Astrocyte (in vitro differentiated cells and primary cell): ENCODE results near the gene HMGCLL1.

Source experiments
- EZH2 ChIP-seq: IDR thresholded peaks from 2 replicates; pipeline ENCODE4 v1.6.1; 2012; ENCODE audit warnings: mild to moderate bottlenecking, low read length, inconsistent platforms; ENCODE audit not compliant: insufficient read depth
- TF ChIP-seq, protein P1 (sequence below): IDR thresholded peaks from 2 replicates; pipeline ENCODE4 v1.5.1; 2011; ENCODE audit warnings: low read depth, mild to moderate bottlenecking, inconsistent platforms, low read length, moderate library complexity; ENCODE audit not compliant: insufficient read depth

DNA sequence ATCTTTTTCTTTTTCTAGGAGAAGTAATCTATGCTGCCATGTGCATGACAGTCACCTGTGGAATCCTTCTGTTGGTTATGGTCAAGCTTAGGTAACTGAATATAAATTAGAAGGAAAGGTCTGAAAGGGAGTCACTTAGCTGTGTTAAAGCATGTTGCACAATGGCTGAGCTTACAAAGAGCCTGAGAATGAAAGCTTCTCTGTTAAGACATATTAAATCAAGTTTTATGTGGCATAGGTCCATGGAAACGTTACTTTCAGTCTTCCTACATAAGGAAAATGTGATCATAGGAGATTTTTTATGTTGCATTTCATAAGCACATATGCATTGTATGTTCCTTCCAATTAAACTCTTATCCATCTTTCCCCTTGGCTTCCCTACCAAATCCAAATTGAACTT is 179.6 kb downstream of the HMGCLL1 start:
- TF ChIP-seq, protein P1, sequence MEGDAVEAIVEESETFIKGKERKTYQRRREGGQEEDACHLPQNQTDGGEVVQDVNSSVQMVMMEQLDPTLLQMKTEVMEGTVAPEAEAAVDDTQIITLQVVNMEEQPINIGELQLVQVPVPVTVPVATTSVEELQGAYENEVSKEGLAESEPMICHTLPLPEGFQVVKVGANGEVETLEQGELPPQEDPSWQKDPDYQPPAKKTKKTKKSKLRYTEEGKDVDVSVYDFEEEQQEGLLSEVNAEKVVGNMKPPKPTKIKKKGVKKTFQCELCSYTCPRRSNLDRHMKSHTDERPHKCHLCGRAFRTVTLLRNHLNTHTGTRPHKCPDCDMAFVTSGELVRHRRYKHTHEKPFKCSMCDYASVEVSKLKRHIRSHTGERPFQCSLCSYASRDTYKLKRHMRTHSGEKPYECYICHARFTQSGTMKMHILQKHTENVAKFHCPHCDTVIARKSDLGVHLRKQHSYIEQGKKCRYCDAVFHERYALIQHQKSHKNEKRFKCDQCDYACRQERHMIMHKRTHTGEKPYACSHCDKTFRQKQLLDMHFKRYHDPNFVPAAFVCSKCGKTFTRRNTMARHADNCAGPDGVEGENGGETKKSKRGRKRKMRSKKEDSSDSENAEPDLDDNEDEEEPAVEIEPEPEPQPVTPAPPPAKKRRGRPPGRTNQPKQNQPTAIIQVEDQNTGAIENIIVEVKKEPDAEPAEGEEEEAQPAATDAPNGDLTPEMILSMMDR = no peak
- TF ChIP-seq EZH2 = no peak
